NCI-H446 treated with DMSO at 0.1 percent for 48 hours (cell line): ENCODE data around the gene PKIB.
"Not testable (repeated sequence)": the region's sequence is repeated elsewhere in the genome, so short reads cannot be mapped to it uniquely, and the experiment has no call there.

Experiments
- DNase-seq: peaks from one replicate; lab custom pipeline; 2025; lab: John Stamatoyannopoulos, UW

The PKIB gene

DNA sequence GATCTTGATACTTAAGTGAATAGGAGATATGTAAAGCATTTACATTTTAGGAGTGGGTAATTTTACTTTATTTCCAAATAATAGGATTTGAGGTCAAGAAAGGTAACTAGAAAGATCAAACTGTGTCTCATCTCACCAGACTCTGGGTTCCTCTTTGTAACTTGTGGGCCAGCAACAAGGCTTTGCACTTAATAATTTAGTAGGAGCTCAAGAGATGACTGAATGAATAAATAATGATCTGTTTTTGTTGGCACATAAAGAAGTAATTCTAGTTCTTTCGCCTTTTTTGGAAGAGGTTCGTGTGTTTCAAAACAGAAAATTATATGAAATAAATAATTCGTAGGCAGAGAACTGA lies 101.9 kb downstream of the PKIB start:
- no peak for DNase-seq

DNA sequence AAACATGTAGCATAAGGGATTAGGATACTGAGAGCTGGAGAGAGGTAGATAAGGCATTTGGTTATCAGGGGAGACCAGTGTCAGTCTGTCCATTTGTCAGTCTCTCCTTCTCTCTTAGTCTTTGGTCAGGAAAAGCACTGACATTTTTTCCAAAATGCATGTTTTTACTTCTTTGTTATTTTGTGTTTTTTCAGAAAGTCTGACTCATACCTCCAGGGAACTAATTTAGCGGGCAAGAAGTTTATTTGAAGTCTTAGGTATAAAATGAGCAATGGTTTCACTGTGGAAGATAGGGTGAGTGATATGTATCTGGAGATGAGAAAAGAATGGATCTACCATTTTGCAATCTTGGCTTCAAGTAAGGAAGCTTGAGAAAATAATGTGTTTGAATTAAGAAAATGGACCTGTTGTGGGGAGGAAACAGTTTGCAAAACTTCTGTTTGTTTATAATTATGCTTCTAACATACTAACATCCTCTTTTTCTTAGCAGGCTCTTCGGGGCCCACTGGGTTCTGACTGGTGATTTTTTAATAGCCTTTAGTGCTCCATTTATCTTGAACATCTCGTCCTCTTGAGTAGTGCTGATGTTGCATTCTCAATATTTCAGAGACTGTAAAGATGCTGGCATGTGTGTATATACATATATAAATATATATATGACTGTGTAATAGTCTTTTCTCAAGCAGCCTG lies 102.4 kb downstream of the PKIB start:
- no peak for DNase-seq

DNA sequence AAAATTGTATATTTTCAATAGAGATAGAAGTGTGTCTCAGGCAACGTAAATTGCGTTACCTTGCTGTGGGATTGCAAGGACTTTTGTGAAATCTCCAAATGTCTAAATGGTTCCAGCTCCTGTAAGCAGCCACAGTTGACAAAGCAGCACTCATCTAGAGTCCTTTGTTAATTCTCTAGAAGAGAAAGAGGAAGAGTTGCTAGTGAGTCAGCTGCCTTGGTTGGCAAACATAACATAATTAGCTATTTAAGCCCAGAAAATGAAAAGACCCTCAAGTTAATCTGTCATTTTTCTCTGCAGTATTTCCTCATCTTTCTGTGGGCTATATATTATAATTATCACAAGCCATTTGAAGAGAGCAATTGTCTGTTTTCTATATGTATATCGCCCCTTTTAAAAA lies 102.9 kb downstream of the PKIB start:
- DNase-seq, result no peak

DNA sequence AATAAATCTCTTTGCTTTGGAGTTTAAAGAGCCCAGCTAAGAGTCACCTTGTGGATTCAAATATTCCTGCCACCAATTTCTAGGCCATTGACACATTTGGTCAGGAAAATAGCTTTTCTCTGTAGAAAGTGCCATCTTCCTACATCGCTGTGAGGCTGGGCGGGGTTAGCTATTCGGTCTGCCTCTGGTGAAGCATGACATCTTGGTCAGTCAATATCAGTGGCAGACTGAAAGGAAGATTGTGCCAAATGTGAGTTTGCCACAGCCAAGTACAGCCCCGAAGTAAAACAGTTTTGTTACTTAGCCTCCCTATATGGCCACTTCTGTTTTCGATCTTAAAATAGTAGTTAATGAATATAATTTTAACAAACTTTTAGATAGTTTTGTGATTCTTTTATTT lies 103.9 kb downstream of the PKIB start:
- DNase-seq, result peak; percentile 3

DNA sequence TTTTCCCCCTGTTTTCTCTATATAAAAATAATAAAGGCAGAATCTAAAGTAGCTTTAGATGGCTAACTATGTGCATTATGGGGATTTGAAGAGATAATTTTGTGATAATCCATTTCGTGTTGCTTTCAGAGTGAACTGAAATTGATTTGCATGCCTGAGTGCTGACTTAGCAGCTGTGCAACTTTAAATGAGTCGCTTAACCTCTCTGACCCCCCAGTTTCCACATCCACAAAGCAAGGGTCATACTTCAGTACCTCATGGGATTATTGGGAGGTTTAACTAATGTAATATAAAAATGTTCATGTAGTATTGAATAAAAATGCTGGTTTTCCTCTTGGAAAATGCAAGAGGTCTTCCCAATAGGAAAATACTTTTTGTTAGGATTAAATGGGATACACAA lies 105.5 kb downstream of the PKIB start:
- DNase-seq, result no peak

DNA sequence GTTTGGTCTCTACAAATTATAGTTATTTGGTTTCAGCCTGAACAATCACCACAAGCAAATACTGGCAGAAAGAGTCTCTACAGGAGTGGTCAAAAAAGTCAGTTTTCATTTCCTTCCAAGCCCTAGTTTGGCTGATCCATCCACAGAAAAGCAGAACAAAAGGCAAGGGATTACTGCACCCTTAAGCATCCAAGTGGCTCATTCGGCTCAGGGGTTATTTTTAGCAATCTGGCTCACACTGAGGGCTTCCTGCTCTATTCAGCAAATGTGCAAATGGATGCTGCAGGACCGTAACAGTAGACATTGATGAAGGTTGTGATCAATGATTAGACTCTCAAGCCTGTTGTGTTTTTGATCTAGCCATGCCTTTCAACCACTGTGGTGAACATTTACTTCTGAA lies 107.1 kb downstream of the PKIB start:
- DNase-seq, result no peak

DNA sequence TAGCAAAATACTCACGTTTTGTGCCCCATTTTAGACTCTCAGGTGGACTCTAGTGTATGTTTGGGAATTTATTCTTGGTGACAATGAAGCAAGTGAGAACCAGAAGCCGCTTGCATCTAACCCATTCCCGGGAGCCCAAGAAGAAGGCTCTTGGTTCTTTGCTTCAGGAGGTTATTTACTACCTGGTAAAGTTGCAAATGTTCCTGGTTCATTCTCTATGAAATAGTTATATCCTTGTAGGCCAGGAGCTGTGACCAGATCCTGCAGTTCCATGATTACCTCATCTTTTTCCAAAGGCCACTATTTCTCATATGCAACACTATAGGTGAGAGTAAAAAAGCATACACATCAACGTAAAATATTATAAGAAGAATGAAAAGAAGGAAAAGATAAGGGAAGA lies 108.4 kb downstream of the PKIB start:
- no peak for DNase-seq

DNA sequence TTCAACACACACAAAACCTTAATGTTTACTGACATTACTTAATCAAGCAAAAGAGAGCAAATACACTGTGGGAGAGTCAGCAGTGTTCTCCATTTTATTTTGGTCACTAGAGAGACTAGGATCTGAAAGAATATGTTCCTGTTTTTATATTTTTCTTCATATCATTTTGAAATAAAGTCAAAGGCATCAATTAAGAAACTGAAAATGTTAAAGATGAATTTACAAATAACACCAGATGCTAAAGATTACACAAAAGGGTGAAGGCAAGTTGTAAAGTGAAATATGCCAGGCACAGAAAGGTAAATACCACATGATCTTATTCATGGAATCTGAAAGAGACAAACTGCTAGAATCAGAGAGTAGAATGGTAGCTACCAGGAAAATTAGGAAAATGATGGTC lies 109.0 kb downstream of the PKIB start:
- no peak for DNase-seq

DNA sequence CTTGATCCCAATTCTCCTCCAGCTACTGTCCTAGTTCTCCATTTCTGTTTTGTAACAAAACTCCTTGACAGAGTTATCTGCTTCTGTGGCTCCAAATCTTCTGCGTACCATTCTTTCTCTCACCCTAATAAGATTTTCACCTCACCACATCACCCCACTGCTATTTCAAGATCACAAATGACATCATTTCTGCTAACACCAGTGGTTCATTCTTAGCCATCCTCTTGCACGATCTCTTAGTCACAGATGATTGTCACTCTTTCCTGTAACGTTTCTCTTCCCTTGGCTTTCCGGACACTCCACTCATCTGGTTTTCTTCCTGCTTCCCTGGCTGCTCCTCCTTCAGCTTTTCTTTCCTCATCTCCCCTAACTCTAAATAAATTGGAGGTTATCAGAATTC lies 112.5 kb downstream of the PKIB start:
- DNase-seq, result no peak

DNA sequence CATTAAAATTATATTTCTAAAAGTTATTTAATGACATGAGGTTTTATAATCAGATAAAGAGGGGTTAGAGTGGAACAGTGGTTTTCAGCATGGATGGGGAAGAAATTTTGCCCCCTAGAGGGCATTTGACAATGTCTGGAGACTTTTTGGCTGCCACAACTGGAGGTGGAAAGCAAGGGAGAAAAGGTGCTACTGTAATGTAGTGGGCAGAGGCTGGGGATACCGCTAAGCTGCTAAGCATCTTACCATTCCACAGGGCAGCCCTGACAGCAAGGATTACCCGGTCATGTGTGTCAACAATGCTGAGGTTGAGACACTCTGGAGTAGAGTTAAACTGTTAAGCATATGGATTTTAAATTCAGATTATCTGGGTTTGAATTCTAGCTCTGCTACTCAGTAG lies 116.4 kb downstream of the PKIB start:
- no peak for DNase-seq

DNA sequence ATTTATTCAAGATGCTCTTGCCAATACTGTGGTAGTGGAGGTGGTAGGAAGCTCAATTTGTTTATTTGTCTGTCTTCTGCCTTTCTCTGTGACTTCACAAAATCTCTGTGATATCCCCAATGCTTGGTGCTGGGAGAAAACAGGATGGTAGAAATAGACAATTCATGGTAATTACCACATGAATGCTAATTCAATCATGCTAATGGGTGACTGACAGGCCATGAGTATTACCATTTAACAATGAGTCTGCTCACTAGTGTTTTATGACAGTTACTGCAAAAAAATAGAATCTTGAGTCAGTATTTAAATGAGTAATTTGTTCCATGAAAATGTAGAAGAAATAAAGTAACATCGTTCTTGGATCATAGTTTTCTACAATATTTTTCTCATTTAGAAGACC lies 117.0 kb downstream of the PKIB start:
- no peak for DNase-seq

DNA sequence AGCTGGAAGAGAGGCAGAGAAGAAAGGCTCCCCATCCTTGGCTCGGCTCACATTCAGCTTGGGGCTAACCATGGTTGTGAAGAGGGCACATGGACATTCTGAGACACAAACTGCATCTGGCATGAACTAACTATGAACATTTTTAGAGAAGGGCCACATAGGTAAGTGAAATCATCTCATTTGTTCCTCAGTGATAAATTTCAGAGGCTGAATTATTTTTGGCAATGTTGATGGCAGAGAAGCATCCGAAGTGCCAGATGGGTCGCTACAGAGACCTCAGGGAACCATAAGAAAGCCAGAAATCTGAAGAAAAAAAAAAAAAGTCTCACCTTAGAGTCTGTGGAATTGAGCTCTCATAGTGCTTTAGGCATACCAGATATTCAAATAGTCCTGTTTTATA lies 120.1 kb downstream of the PKIB start:
- no peak for DNase-seq

DNA sequence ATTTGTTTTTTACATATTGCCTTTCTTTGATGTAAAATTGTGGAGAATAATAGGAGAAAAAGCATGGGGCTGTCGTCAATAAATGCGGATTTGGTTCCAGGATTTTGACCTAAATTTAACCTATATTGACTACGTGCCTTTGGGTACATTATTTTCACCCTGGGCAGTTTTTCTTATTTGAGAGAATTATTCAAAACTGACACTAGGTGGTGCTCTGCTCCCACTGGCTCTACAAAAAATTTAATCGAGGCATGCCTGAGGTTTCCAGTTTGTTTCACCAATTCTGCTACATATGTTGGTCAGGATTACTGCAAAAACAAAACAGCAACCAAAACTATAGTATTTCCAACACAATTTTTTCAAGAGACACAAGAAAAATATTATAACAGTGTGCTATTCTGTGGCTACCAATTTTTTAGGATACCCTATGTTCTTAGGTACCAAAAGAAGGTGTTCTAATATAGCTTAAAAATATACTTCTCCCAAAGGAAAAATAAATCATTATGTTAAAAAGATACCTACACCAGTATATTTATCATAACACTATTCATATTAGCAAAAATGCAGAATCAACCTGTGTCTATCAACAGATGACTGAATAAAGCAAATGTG lies 120.7 kb downstream of the PKIB start:
- no peak for DNase-seq

DNA sequence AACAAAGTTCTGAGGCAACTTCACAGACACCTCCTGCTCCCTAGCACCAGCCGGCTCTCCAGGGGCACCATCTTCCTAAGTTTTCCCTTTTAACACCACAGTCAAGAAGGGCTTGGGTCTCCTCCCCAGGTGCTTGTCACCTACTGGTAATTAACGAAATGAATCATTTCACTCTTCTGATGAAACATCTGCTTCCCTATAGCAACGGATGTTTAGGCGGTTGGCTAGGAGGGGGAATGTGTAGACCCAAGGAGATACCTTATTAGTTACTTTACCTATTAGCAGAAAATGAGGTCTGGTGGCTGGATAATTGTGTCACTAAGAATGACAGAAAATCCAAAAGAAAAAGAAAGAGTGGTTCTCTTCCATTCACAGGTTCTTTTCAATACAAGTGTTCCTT lies 123.1 kb downstream of the PKIB start:
- no peak for DNase-seq

DNA sequence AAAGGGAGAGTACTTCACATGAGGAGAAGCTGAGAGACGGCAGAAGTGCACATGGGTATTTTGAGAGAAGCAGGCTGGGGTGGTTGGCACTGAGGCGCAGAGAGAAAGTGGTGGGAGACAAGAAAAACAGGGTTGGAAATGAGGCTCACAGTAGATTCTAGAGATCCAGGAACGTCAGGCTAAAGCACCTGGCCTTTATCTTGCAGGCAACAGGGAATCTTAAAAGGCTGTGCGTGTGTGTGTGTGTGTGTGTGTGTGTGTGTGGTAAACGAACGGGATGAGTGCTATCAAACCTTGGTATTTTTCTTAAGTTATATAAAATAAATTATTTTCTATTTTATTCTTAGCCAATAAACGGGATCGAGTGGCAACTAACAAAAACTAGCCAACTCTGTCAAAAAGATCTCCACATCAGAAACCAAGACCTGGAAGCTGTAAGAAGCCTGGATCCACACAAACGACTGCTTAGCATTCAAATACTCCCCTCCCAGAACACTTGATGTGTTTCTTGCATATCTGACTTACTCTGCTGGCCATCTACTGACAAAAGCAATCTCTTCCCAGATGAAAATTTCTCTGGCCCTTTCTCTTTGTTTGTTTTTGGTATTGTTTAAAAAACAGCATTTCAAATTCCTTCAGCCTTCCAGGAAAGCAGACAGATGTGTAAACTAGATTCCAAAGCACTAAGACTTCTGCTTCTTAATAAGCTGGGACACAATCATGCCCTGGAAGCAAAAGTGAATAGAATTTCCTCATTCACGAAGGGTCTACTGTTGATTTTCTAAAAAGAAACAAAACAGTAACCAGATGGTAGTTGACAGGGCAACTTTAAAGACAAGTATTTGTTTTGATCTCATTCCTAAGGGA lies 124.6 kb downstream of the PKIB start:
- no peak for DNase-seq

DNA sequence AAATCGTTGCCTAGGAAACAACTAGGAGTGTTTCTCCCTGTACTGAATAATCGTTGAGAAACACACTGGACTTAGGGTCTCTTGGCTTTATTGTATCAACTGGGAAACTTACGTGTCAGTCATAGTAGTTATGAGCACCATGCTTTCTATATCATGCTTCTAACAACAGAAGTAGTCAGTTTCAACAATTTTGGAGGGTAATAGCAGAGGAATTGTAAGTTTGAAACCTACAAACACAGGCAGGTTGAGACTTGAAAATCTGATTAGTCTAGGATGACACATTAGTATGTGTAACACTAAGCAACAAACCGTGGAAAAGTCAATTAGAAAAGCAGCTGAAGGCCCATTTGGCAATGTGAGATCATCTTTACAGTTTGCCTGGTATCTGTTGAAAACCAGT lies 125.4 kb downstream of the PKIB start:
- peak; percentile 65 for DNase-seq

DNA sequence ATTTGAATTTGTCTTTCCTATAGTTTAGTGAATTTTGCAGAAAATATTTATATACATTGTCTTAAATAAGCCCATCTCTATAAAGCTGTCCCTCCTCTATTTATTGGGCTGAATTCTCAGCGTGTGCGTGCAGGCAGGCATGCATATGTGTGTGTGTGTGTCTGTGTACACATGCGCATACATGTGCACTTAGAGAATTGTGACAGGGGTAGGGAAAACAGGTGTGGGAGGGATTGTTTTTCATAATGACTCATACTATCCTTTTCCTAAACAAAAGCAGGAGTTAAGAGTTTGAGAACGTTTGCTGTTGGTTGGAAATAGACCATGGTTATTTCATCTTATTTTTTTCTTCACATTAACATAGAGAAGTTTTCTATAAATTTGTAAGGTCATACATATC lies 126.0 kb downstream of the PKIB start:
- DNase-seq, result peak; percentile 12

DNA sequence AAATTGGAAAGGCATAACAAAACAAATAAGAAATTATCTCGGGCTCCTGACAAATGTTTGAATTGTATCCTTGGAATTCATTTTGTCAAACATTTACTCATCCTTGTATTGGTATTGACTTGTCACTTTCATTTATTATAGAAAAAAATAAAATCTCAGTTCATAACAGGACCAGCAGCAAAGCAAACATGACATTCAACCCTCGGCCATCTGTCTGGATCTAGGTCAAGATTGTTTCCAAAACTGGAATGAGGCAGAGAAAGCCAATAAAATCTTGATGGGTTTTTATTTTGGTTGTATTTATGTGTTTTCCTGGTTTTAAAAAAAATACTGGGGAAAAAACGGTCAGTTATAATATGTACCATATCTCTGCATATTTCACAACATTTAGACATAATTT lies 126.4 kb downstream of the PKIB start:
- DNase-seq, result peak; percentile 6

DNA sequence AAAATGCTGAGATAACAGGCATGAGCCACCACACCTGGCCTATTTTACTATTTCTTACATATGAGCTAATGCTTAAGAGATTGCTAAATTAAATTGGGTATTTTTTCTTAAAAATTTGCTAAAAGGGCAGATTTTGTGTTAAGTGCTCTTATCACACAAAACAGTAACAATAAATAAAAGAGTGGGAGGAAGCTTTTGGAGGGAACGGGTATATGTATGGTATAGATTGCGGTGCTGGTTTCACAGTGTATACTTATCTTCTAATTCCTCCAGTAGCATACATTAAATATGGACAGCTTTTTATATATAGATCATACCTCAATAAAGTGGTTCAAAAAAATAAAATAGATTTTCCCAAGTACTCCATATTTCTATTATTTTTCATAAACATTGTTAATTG lies 129.9 kb downstream of the PKIB start:
- DNase-seq, result no peak

DNA sequence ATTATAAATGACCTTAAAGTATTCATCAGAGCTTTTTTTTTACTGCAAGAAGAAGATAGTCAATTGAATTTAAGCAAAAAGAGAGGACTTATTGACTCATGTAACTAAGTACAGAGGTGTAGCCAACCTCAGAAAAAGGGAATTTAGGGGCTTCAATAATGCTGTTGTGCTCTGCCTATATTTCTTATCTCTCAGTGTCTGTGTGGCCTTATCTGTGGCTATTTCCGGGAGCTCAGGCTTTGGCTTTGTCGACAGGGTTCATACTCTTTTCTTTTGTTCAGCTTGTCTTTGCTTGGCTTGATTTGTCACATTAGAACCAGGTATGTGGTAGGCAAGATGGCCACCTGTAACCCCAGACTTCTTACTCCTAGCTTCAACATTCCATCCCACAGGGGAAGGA lies 130.7 kb downstream of the PKIB start:
- DNase-seq, result no peak

DNA sequence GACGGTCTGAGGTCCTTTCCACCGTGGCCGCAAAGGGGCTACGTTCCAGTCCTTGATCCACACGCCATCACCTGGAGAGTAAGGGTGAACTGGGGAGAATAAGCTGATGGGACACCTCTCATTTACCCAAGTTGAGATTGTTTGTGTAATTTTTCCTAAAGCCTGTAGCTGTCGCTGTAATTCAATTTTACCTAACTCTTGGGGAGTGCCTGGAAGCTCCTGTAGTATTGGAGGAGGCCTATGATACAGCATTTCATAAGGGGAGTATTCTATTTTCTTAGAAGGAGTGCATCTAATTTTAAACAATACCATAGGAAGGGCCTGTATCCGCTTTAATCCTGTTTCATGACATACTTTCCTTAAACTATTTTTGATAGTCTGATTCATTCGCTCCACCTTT lies 134.0 kb downstream of the PKIB start:
- peak; percentile 14 for DNase-seq

DNA sequence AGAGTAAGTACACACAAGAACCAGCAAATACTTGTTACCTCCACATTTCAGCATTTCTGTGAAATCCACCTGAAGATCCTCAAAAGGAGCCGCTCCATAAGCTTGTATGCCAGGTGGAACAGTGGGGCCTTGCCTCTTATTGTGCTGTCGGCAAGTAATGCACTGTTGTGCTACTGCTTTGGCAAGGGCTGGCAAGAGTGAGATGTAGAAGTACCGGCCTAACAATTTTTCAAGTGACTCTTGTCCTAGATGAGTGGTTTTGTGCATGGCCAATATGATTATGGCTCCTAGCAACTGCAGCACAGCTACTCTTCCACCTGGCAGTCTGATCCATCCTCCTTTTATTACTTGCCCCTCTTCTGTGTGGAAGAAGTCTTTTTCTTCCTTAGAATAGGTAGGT lies 134.7 kb downstream of the PKIB start:
- not testable (repeated sequence) for DNase-seq

DNA sequence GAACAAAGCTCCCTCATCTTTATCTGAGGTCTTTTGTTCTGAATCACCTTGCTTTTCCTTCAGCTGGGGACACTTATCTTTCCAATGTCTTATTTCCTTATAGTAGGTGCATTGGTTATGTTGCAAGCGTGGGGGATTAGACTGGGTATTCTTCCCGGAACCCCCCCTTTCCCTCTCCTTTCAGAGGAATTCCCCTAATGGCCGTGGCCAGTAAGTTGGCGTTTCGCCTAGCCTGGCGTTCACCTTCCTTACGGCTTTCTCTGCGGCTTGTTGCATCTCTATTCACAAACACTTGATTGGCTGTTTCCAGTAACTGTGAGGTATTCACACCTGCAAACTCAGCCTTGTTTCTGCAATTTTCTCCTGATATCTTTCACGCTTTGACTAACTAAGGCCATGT lies 136.5 kb downstream of the PKIB start:
- no peak for DNase-seq
